Hepatocyte (in vitro differentiated cells): ENCODE measurements around the gene WDR72.

Experiments used
- EZH2 ChIP-seq: fragments of 200-600 bp; sonication (generic); IDR thresholded peaks from 2 replicates; pipeline ENCODE4 v1.6.1; 2016; ENCODE audit warnings: antibody characterized with exemption, mild to moderate bottlenecking, borderline replicate concordance
- TF ChIP-seq, protein P1 (sequence below): fragments of 200-600 bp; sonication (generic); IDR thresholded peaks from 2 replicates; pipeline ENCODE4 v1.5.1; 2016; ENCODE audit warnings: antibody characterized with exemption, mild to moderate bottlenecking; ENCODE audit not compliant: poor library complexity

DNA sequence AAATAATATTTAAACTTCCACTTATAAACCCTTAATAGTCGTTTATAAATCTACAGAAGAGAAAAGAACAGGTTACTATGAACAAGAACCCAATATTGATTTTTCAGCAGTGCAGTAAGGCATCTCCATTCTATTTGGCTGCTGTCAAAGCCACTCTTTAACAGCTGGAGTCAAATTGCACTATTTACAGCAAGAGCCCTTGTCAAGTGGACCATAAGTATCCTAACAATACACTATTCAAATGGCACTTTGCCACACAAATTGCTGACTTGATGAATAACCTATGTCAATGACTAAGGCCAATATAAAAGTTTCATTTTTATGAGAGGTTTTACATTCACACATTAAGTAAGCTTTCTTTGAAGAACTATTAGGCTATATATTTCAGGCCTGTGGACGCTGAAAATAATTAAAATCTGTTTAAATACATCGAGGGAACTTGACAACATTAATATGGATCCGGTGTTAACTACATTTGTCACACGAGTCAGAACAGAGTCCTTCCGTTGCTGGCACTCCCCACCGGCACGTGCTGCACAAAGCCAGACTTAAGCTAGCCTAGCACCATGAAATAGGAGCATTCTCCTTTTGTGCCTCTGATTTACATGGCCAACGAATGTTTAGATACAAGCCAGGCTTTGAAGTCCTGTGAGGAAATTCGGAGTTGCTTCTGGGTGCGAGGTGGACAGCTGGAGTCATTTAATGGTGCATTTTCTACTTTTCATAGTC, 100.5 kb downstream of the WDR72 start:
- TF ChIP-seq, protein P1, sequence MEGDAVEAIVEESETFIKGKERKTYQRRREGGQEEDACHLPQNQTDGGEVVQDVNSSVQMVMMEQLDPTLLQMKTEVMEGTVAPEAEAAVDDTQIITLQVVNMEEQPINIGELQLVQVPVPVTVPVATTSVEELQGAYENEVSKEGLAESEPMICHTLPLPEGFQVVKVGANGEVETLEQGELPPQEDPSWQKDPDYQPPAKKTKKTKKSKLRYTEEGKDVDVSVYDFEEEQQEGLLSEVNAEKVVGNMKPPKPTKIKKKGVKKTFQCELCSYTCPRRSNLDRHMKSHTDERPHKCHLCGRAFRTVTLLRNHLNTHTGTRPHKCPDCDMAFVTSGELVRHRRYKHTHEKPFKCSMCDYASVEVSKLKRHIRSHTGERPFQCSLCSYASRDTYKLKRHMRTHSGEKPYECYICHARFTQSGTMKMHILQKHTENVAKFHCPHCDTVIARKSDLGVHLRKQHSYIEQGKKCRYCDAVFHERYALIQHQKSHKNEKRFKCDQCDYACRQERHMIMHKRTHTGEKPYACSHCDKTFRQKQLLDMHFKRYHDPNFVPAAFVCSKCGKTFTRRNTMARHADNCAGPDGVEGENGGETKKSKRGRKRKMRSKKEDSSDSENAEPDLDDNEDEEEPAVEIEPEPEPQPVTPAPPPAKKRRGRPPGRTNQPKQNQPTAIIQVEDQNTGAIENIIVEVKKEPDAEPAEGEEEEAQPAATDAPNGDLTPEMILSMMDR, result no peak
- no peak for TF ChIP-seq EZH2
